ENCODE results near the gene BIRC6.
"Not testable (repeated sequence)": the region's sequence is repeated elsewhere in the genome, so short reads cannot be mapped to it uniquely, and the experiment has no call there.

Gene BIRC6

DNA sequence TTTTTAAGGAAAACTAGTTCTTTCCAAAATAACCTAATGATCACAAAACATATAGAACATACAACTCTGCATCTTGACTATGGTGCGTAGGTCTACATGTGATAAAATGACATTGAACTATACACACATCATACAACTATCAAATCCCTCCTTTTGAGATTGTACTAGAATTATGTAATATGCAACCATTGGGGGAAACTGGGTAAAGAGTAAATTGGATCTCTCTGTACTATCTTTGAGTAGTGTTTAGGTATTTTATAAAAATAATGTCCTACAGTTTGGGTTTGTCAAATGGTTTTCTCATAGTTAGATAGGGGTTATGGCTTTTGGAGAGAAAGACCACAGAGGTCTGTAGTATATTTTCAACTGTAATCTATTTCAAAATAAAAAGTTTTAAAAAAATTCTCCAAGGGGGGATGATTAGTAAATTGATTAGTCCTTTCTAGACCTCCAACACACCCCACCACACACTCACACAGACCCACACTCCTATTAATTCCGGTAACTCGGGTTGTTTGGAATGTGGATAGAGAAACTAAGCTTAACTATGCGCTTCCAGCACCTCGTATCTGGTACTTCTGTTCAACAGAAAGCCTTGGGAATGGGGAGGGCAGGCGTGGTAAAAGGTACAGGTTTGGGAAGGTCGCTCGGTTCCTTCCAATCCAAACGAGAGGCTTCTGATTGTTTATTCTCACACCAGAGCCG, 695 bp upstream of the BIRC6 start:
- Histone ChIP-seq H3K4me3 (peak overlapping the region; percentile 91 to 100 (median 99)), H3K9me3 (replicated peaks in 1 of 11) (no peaks in the 10 kb centered on the region), H3K4me1 (peaks cover 19 to 36% (median 28%) of the 10 kb centered on the region in 10 experiments), H4K20me1 (peaks cover 30 to 38% (median 32%) of the 10 kb centered on the region in 11 experiments), H3K27me3 (no peaks in the 10 kb centered on the region), H3K9ac (peak overlapping the region; percentile 93 to 99 (median 98)), H3K27ac (peak overlapping the region; percentile 88 to 98 (median 95)), H3K36me3 (peaks cover 0 to 28% (median 19%) of the 10 kb centered on the region in 11 experiments; a peak in 19 of 22 replicates), H3K4me2 (peak overlapping the region; percentile 56 to 91 (median 79))
- TF ChIP-seq Cebpa-rat (IDR thresholded peaks at IDR 0.05): no peak

DNA sequence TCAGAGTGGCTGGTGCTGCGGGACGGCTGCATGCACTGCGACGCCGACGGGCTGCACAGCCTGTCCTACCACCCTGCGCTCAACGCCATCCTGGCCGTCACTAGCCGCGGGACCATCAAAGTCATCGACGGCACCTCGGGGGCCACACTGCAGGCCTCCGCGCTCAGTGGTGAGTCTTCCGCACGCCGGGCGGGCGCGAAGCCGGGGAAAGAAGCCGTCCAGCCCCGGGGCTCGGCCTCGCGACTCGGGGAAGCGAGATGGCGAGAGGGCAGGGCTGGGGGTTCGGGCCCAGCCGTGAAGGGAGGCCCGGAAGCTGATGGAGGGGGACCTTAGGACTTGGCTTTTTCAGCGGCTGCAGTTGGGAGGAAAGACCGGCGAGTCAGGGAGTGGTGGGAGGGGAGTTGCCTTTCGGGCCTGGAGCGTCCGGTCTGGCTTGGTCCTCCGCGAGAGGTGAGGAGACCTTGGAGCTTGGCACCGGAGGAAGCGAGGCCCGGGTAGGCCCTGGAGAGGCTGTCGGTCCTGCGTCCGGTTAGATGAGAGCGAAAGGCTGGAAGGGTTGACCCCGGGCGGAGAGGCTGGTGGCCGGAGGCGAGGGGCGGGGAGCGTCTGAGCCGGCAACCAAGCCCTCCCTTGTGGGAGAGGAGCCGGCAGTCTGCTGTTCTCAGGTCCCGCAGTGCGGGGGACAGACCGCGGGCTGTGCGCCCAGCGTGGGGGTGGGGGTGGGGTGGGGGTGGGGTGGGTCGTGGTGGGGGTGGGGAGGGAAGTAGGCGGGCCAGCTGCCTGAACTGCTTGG, 691 bp downstream of the BIRC6 start:
- Histone ChIP-seq H3K4me3 (peak overlapping the region; percentile 91 to 100 (median 99)), H3K36me3 (peaks cover 0 to 41% (median 32%) of the 10 kb centered on the region in 11 experiments; a peak in 19 of 22 replicates), H3K4me1 (peaks cover 19 to 50% (median 33%) of the 10 kb centered on the region in 10 experiments), H4K20me1 (peaks cover 44 to 52% (median 46%) of the 10 kb centered on the region in 11 experiments), H3K9ac (peak overlapping the region; percentile 93 to 99 (median 98)), H3K9me3 (replicated peaks in 1 of 11) (peaks cover 0 to 9% (median 0%) of the 10 kb centered on the region in 11 experiments; a peak in 2 of 22 replicates), H3K4me2 (peak overlapping the region; percentile 80 to 98 (median 91)), H3K27me3 (no peaks in the 10 kb centered on the region), H3K27ac (peak overlapping the region; percentile 90 to 98 (median 95))
- no peak for TF ChIP-seq Cebpa-rat (IDR thresholded peaks at IDR 0.05)

GRCh38 chr2:32358111-32358482, 1.3 kb downstream of the BIRC6 start:
- peaks cover 0 to 9% (median 0%) of the 10 kb centered on the region in 11 experiments; a peak in 2 of 22 replicates for H3K9me3 ChIP-seq (replicated peaks in 1 of 11)
- peaks cover 50 to 58% (median 52%) of the 10 kb centered on the region in 11 experiments for H4K20me1 ChIP-seq
- H3K4me2 ChIP-seq: peak overlapping the region; percentile 80 to 98 (median 91)
- TF ChIP-seq Cebpa-rat (IDR thresholded peaks at IDR 0.05): no peak
- peak overlapping the region; percentile 93 to 99 (median 98) for H3K9ac ChIP-seq
- H3K27ac ChIP-seq: peak overlapping the region; percentile 57 to 98 (median 95); a peak in 21 of 22 replicates
- H3K36me3 ChIP-seq: peaks cover 0 to 43% (median 36%) of the 10 kb centered on the region in 11 experiments; a peak in 19 of 22 replicates
- peak overlapping the region; percentile 91 to 100 (median 99) for H3K4me3 ChIP-seq
- H3K4me1 ChIP-seq: peaks cover 22 to 54% (median 37%) of the 10 kb centered on the region in 10 experiments
- no peaks in the 10 kb centered on the region for H3K27me3 ChIP-seq

GRCh38 chr2:32360416-32360815, 3.6 kb downstream of the BIRC6 start:
- Histone ChIP-seq H3K27me3 (no peaks in the 10 kb centered on the region), H4K20me1 (peaks cover 73 to 81% (median 75%) of the 10 kb centered on the region in 11 experiments), H3K36me3 (peaks cover 0 to 55% (median 39%) of the 10 kb centered on the region in 11 experiments; a peak in 20 of 22 replicates), H3K27ac (0 out of 22 replicates have a peak overlapping the region, but pooled peaks of 1 of the 11 experiments have one; percentile 2), H3K4me2 (peak overlapping the region in 10 of 11 experiments; percentile 61 to 98 (median 90); a peak in 16 of 22 replicates), H3K9ac (no peak overlapping the region), H3K9me3 (replicated peaks in 1 of 11) (peaks cover 0 to 9% (median 0%) of the 10 kb centered on the region in 11 experiments; a peak in 2 of 22 replicates), H3K4me3 (peak overlapping the region in 1 of 10 experiments; percentile 93; a peak in 1 of 20 replicates), H3K4me1 (peaks cover 28 to 74% (median 41%) of the 10 kb centered on the region in 10 experiments)
- TF ChIP-seq Cebpa-rat (IDR thresholded peaks at IDR 0.05): no peak

GRCh38 chr2:32362997-32363396, 6.2 kb downstream of the BIRC6 start:
- not testable (repeated sequence) for H3K9me3 ChIP-seq (replicated peaks in 1 of 11); H3K27me3 ChIP-seq; H3K27ac ChIP-seq; H3K4me3 ChIP-seq
- peaks cover 0 to 78% (median 46%) of the 10 kb centered on the region in 11 experiments; a peak in 21 of 22 replicates for H3K36me3 ChIP-seq
- peaks cover 98 to 100% (median 100%) of the 10 kb centered on the region in 11 experiments for H4K20me1 ChIP-seq
- H3K4me1 ChIP-seq: peaks cover 28 to 76% (median 41%) of the 10 kb centered on the region in 10 experiments
- H3K4me2 ChIP-seq: peak overlapping the region in 7 of 11 experiments; percentile 3 to 96 (median 41); a peak in 10 of 22 replicates
- H3K9ac ChIP-seq: peak overlapping the region in 2 of 11 experiments; percentile 9 to 36; a peak in 2 of 22 replicates

- H3K27ac ChIP-seq: peak overlapping the region in 1 of 11 experiments; percentile 20; a peak in 1 of 22 replicates
- peaks cover 98 to 100% (median 100%) of the 10 kb centered on the region in 11 experiments for H4K20me1 ChIP-seq
- H3K27me3 ChIP-seq: no peaks in the 10 kb centered on the region
- TF ChIP-seq Cebpa-rat (IDR thresholded peaks at IDR 0.05): no peak
- peaks cover 24 to 74% (median 38%) of the 10 kb centered on the region in 10 experiments for H3K4me1 ChIP-seq
- peaks cover 0 to 9% (median 0%) of the 10 kb centered on the region in 11 experiments; a peak in 2 of 22 replicates for H3K9me3 ChIP-seq (replicated peaks in 1 of 11)
- H3K36me3 ChIP-seq: peaks cover 0 to 81% (median 49%) of the 10 kb centered on the region in 11 experiments; a peak in 21 of 22 replicates
- peak overlapping the region in 5 of 11 experiments; percentile 6 to 55 (median 10); a peak in 8 of 22 replicates for H3K4me2 ChIP-seq
- H3K9ac ChIP-seq: peak overlapping the region in 1 of 11 experiments; percentile 36; a peak in 1 of 22 replicates
- H3K4me3 ChIP-seq: no peak overlapping the region
Measured at GRCh38 chr2:32363597-32363996, 6.8 kb downstream of the BIRC6 start.

- Histone ChIP-seq H3K36me3 (peaks cover 0 to 81% (median 49%) of the 10 kb centered on the region in 11 experiments; a peak in 21 of 22 replicates), H4K20me1 (peaks cover 100% of the 10 kb centered on the region in 11 experiments), H3K4me1 (peaks cover 17 to 67% (median 31%) of the 10 kb centered on the region in 10 experiments), H3K9ac (peak overlapping the region in 1 of 11 experiments; percentile 31; a peak in 1 of 22 replicates), H3K4me2 (peak overlapping the region in 2 of 11 experiments; percentile 42 to 55; a peak in 3 of 22 replicates)
- not testable (repeated sequence) for H3K27ac ChIP-seq; H3K27me3 ChIP-seq; H3K4me3 ChIP-seq; H3K9me3 ChIP-seq (replicated peaks in 1 of 11)
Measured at GRCh38 chr2:32364290-32364689, 7.5 kb downstream of the BIRC6 start.

DNA sequence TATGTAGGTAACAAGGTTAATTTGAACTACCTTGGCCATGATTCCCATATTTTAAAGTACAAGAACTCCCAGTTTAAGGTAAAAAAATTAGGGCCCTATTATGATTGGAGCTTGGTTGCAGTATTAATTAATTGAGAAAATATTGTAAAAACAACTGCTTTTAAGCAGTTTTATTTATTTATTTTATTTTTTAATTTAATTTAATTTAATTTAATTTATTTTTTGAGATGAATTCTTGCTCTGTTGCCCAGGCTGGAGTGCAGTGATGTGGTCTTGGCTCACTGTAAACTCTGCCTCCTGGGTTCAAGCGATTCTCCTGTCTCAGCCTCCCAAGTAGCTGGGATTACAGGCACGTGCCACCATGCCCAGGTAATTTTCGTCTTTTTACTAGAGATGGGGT, 8.9 kb downstream of the BIRC6 start:
- not testable (repeated sequence) for H3K4me3 ChIP-seq; H3K9ac ChIP-seq; H3K9me3 ChIP-seq (replicated peaks in 1 of 11); H3K27me3 ChIP-seq; H3K27ac ChIP-seq; H3K4me2 ChIP-seq
- H3K4me1 ChIP-seq: peaks cover 8 to 54% (median 20%) of the 10 kb centered on the region in 10 experiments; a peak in 16 of 20 replicates
- H4K20me1 ChIP-seq: peaks cover 98 to 100% (median 99%) of the 10 kb centered on the region in 11 experiments
- peaks cover 0 to 78% (median 37%) of the 10 kb centered on the region in 11 experiments; a peak in 20 of 22 replicates for H3K36me3 ChIP-seq
